ENCODE data around the gene SECTM1.

SECTM1 gene

GRCh38 chr17:82300707-82301270 is 32.8 kb downstream of the SECTM1 start:
- TF ChIP-seq CTCF (IDR thresholded peaks at IDR 0.05; ENCODE audit: low read depth, low read length, missing control alignments): peak; percentile 74
- H3K4me3 ChIP-seq (ENCODE audit: low read depth, low read length): no peak overlapping the region
- DNase-seq (ENCODE audit: low read depth): no peak
- in situ Hi-C loops (cut with HindIII; ENCODE audit: low sequenced_read_pairs): no loop called here

DNA sequence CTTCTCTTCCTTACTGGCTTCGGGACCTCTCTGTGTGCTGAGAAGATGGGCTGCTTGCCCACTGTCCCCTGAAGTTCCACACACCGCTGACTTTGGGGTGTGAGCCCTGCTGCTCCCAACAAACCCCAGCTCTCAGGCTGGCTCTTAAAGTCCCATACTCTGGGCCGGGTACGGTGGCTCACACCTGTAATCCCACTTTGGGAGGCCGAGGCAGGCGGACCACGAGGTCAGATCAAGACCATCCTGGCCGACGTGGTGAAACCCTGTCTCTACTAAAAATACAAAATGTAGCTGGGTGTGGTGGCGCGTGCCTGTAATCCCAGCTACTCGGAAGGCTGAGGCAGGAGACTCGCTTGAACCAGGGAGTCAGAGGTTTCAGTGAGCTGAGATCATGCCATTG is 33.3 kb downstream of the SECTM1 start:
- no peak overlapping the region for H3K4me3 ChIP-seq (ENCODE audit: low read depth, low read length)
- in situ Hi-C loops (cut with HindIII; ENCODE audit: low sequenced_read_pairs): no loop called here
- no peak for TF ChIP-seq CTCF (IDR thresholded peaks at IDR 0.05; ENCODE audit: low read depth, low read length, missing control alignments)
- DNase-seq (ENCODE audit: low read depth): no peak

DNA sequence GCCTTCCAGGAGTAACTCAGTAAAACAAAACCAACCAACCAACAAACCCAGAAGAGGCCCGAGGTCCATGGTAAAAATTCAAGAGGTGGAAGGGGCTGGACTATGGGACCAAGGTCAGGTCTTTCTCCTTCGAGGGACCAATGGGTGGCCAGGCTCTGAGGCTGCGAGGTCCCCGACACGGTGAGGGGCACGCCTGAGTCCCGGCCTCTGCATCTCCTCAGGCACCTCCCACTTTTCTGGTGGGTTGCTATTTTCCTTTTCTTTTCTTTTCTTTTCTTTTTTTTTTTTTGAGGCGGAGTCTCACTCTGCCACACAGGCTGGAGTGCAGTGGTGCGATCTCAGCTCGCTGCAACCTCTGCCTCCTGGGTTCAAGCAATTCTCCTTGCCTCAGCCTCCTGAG is 34.1 kb downstream of the SECTM1 start:
- H3K4me3 ChIP-seq (ENCODE audit: low read depth, low read length): no peak overlapping the region
- no peak for DNase-seq (ENCODE audit: low read depth)
- no peak for TF ChIP-seq CTCF (IDR thresholded peaks at IDR 0.05; ENCODE audit: low read depth, low read length, missing control alignments)
- in situ Hi-C loops (cut with HindIII; ENCODE audit: low sequenced_read_pairs): no loop called here

GRCh38 chr17:82298538-82299421 is 34.8 kb downstream of the SECTM1 start:
- no peak for TF ChIP-seq CTCF (IDR thresholded peaks at IDR 0.05; ENCODE audit: low read depth, low read length, missing control alignments)
- DNase-seq (ENCODE audit: low read depth): no peak
- H3K4me3 ChIP-seq (ENCODE audit: low read depth, low read length): peak overlapping the region; percentile 34
- in situ Hi-C loops (cut with HindIII; ENCODE audit: low sequenced_read_pairs): no loop called here

GRCh38 chr17:82297714-82298537 is 35.6 kb downstream of the SECTM1 start:
- in situ Hi-C loops (cut with HindIII; ENCODE audit: low sequenced_read_pairs): no loop called here
- peak; percentile 82 for DNase-seq (ENCODE audit: low read depth)
- no peak for TF ChIP-seq CTCF (IDR thresholded peaks at IDR 0.05; ENCODE audit: low read depth, low read length, missing control alignments)
- peak overlapping the region; percentile 34 for H3K4me3 ChIP-seq (ENCODE audit: low read depth, low read length)

DNA sequence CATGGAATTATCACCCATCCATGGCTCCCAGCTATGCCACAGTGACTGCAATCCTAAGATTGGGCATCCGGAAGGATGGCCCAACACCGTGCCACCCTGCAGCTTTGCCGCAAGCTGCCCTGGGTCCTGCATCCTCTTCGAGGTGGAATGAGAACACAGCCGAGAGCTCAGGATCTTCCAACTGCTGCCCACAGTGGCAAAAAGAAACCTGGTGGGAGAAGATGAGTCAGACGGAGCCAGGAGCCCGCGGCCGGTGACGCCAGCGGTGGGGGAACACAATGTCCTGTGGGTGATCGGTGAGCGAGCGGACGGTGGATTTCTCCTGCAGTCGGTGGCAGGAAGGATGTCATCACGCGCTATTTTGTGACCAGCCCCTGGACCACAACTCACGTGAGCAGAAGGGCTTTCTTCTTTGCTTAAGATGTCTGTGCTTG is 36.3 kb downstream of the SECTM1 start:
- no peak for TF ChIP-seq CTCF (IDR thresholded peaks at IDR 0.05; ENCODE audit: low read depth, low read length, missing control alignments)
- in situ Hi-C loops (cut with HindIII; ENCODE audit: low sequenced_read_pairs): no loop called here
- peak overlapping the region; percentile 34 for H3K4me3 ChIP-seq (ENCODE audit: low read depth, low read length)
- DNase-seq (ENCODE audit: low read depth): peak; percentile 75
